GM23248 (cell line): ENCODE measurements around the gene FAM81A. TPM values are rescaled to one million over a fixed set of nuclear protein-coding genes. Genes with fewer than 3 reads are reported as not detected.

Source experiments
- DNase-seq: peaks from one replicate; pipeline ENCODE4 v3.0.0-alpha.2; 2015
- H2AFZ ChIP-seq: fragments of 200-600 bp; sonication (generic); 2 replicates; pipeline ENCODE4 v1.6.1; 2016; ENCODE audit warnings: antibody characterized with exemption
- H3F3A ChIP-seq: fragments of 200-600 bp; sonication (generic); 2 replicates; pipeline ENCODE4 v1.6.1; 2016; ENCODE audit warnings: mild to moderate bottlenecking, antibody characterized with exemption, mixed run types; ENCODE audit not compliant: insufficient read depth
- H3K27ac ChIP-seq: fragments of 200-600 bp; sonication (generic); 2 replicates; pipeline ENCODE4 v1.5.1; 2016; ENCODE audit warnings: mild to moderate bottlenecking
- H3K27me3 ChIP-seq: fragments of 200-600 bp; sonication (generic); replicated peaks from 2 replicates; pipeline ENCODE4 v1.6.1; 2016; ENCODE audit warnings: mild to moderate bottlenecking; ENCODE audit not compliant: insufficient read depth
- H3K36me3 ChIP-seq: fragments of 200-600 bp; sonication (generic); 2 replicates; pipeline ENCODE4 v1.6.1; 2016; ENCODE audit warnings: low read depth, mild to moderate bottlenecking
- H3K4me1 ChIP-seq: fragments of 200-600 bp; sonication (generic); 2 replicates; pipeline ENCODE4 v1.6.1; 2016; ENCODE audit warnings: mild to moderate bottlenecking; ENCODE audit not compliant: insufficient read depth
- H3K4me2 ChIP-seq: fragments of 200-600 bp; sonication (generic); one replicate; pipeline ENCODE4 v1.6.1; 2016; ENCODE audit warnings: mild to moderate bottlenecking; ENCODE audit not compliant: unreplicated experiment
- H3K4me3 ChIP-seq: fragments of 200-600 bp; sonication (generic); 2 replicates; pipeline ENCODE4 v1.5.1; 2016; ENCODE audit warnings: mild to moderate bottlenecking
- H3K79me2 ChIP-seq: fragments of 200-600 bp; sonication (generic); 2 replicates; pipeline ENCODE4 v1.6.1; 2016; ENCODE audit warnings: mild to moderate bottlenecking; ENCODE audit not compliant: insufficient read depth
- H3K9ac ChIP-seq: fragments of 200-600 bp; sonication (generic); 2 replicates; pipeline ENCODE4 v1.6.1; 2016; ENCODE audit warnings: mild to moderate bottlenecking
- H3K9me2 ChIP-seq: fragments of 200-600 bp; sonication (generic); 2 replicates; pipeline ENCODE4 v1.6.1; 2016; ENCODE audit warnings: mixed run types, mild to moderate bottlenecking, moderate library complexity; ENCODE audit not compliant: insufficient read depth
- H3K9me3 ChIP-seq: fragments of 200-600 bp; sonication (generic); one replicate; pipeline ENCODE4 v1.6.1; 2017; ENCODE audit warnings: low read depth
- H4K20me1 ChIP-seq: fragments of 200-600 bp; sonication (generic); 2 replicates; pipeline ENCODE4 v1.6.0; 2016; ENCODE audit not compliant: insufficient read depth
- EZH2 ChIP-seq: fragments of 200-600 bp; sonication (generic); IDR thresholded peaks from 2 replicates; pipeline ENCODE4 v1.6.1; 2018; ENCODE audit warnings: antibody characterized with exemption, mild to moderate bottlenecking; ENCODE audit not compliant: insufficient read depth, poor library complexity, severe bottlenecking
- EZH2phosphoT487 ChIP-seq: fragments of 200-600 bp; sonication (generic); IDR thresholded peaks from 2 replicates; pipeline ENCODE4 v1.6.1; 2018; ENCODE audit warnings: antibody characterized with exemption, moderate library complexity, mild to moderate bottlenecking, low read depth; ENCODE audit not compliant: insufficient read depth
- WGBS, 2 experiments: methylation state at CpG; one replicate each; pipeline ENCODE4 v1.1.6; 2015 to 2017; ENCODE audit warnings: low lambda C conversion rate in 2 of 2, low coverage in 1 of 2; ENCODE audit errors: missing lambda C conversion rate in 2 of 2; 5-methylcytosine and 5-hydroxymethylcytosine counted together
- in situ Hi-C: fragments of 300-500 bp; cut with MboI; formaldehyde crosslinking; loops from 2 replicates; pipeline ENCODE4 v1.15.0; 2020
- polyA plus RNA-seq: library from polyadenylated mRNA; unstranded; fragments of >200 nt; fragmentation: Nextera tagmentation; extraction: Ambion mirVana; gene quantifications from 2 replicates; pipeline ENCODE4 v1.2.1, GENCODE V29; 2016
- total RNA-seq: library from RNA; depleted of rRNA; stranded (reverse); fragments of >200 nt; shearing (Covaris generic); gene quantifications from 2 replicates; pipeline ENCODE4 v1.2.3, GENCODE V29; 2014

Gene FAM81A
- total and polyA plus RNA-seq, 2 experiments from 2014 or later = 0.26 to 0.32 TPM

DNA sequence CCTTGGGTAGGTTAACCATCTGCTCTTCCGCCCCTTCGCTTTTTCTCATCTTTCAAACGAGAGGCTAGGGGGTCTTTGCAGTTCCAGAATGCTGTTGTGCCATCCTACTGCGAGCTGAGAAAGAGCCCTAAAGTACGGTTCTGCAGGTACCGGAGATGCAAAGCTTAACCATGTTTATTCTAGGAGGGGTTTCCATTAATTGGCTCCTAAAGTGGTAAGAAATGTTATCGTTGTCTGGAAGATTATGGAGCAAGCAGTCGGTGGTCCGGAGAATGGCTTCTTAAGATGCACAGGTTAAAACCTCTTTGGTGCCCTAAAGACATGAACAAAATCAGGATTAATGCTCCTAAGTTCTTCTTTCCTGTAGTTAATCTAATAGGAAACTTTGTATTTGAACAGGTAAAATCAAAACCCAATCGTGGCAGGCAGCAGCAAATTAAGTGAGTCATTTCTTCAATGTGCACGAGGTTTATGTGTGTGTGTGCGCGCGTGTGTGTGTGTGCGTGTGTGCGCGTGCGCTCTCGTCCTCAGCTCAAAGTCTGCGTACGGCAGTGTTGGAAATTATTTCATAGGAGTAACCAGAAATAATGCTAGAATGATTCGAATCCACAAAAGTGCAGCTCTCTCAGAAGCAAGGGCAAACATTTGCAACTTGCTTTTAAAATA lies 772 bp downstream of the FAM81A start:
- peak overlapping the region; percentile 84 for H2AFZ ChIP-seq
- H4K20me1 ChIP-seq = no peaks in the 10 kb centered on the region
- H3K4me1 ChIP-seq = 0 out of 2 replicates have a peak, but pooled peaks cover 6% of the 10 kb centered on the region
- no peaks in the 10 kb centered on the region for H3K9me2 ChIP-seq
- H3K79me2 ChIP-seq = no peaks in the 10 kb centered on the region
- peaks cover 4% of the 10 kb centered on the region; the same call in 1 of the 2 replicates for H3F3A ChIP-seq
- TF ChIP-seq EZH2 (peak; percentile 45), EZH2phosphoT487 (no peak)
- no peak overlapping the region for H3K27ac ChIP-seq
- peak overlapping the region; percentile 72 for H3K4me3 ChIP-seq
- in situ Hi-C loops = no loop called here
- no peaks in the 10 kb centered on the region for H3K36me3 ChIP-seq
- no peaks in the 10 kb centered on the region for H3K9me3 ChIP-seq
- peaks cover 28% of the 10 kb centered on the region for H3K27me3 ChIP-seq
- peak overlapping the region; percentile 81 for H3K4me2 ChIP-seq
- peak; percentile 10 for DNase-seq
- no peak overlapping the region; the same call in 1 of the 2 replicates for H3K9ac ChIP-seq
- WGBS, 2 experiments = 44% methylated on average over 22 of the region's 22 CpGs

DNA sequence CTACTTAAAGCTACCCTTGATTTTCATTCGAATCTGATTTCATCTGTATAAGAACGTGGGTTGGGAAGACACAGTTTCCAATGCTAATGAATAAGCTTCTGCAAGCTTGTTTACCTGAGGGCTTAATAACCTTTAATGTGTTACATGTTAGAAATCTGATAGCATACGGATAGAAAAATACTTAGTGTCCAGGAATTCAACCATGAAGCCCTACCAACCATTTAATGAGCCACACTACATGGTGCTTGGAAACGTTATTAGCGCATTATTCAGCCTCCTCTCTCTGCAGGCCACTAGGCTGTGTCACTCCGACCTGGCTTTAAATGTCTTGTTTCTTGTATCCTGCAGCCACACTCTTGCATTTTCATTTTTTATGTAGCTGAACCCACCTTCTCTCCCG lies 1.6 kb downstream of the FAM81A start:
- H3F3A ChIP-seq = peaks cover 4% of the 10 kb centered on the region; the same call in 1 of the 2 replicates
- in situ Hi-C loops = no loop called here
- 59 to 61% methylated on average over 7 of the region's 7 CpGs for WGBS, 2 experiments
- 0 out of 2 replicates have a peak, but pooled peaks cover 6% of the 10 kb centered on the region for H3K4me1 ChIP-seq
- no peaks in the 10 kb centered on the region for H3K9me2 ChIP-seq
- H3K4me3 ChIP-seq = no peak overlapping the region
- H3K9me3 ChIP-seq = no peaks in the 10 kb centered on the region
- no peak overlapping the region for H3K4me2 ChIP-seq
- no peak for TF ChIP-seq EZH2phosphoT487
- TF ChIP-seq EZH2 = no peak
- H3K79me2 ChIP-seq = no peaks in the 10 kb centered on the region
- H3K27me3 ChIP-seq = peaks cover 28% of the 10 kb centered on the region
- no peaks in the 10 kb centered on the region for H3K36me3 ChIP-seq
- H3K27ac ChIP-seq = no peak overlapping the region
- no peak for DNase-seq
- H2AFZ ChIP-seq = no peak overlapping the region
- H4K20me1 ChIP-seq = no peaks in the 10 kb centered on the region
- H3K9ac ChIP-seq = no peak overlapping the region

DNA sequence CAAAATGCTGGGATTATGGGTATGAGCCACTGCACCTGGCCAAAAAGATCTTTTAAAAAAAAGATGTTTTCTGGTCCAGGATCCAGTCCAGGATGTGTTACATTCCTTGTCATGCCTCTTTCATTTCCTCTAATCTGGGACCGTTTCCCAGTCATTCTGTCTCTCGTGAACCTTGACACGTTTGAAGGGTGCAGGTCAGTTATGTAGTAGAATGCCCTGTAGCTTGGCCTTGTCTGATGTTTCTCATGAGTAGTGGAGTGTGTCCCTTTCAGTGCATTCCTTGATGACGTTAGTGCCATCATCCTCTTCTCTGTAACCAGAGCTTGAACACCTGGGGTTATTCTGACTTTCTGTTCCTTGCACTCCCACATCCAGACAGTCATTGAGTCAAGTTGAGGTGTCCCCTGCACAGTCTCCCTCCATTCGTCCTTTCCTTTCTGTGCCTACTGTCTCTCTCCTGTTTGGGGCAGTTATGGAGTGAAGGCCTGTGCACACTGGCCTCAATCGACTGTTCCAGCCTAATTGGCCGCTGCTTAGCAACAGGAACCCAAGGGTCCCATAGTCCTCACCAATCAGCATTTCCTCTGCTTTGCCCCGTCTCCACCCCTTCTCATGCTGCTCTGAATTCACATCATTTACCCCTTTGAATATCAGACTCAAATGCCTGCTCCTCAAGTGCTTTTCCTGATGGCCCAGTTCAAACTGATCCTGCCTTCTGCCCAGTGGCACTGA lies 5.5 kb downstream of the FAM81A start:
- Histone ChIP-seq H3K4me1 (no peaks in the 10 kb centered on the region), H3K9me2 (no peaks in the 10 kb centered on the region), H3K4me3 (no peak overlapping the region), H3K79me2 (no peaks in the 10 kb centered on the region), H3K4me2 (no peak overlapping the region), H3K36me3 (no peaks in the 10 kb centered on the region), H2AFZ (no peak overlapping the region), H3K27ac (no peak overlapping the region), H3K27me3 (no peaks in the 10 kb centered on the region; the same call in 1 of the 2 replicates), H4K20me1 (no peaks in the 10 kb centered on the region), H3F3A (peaks cover 2% of the 10 kb centered on the region; the same call in 1 of the 2 replicates), H3K9ac (no peak overlapping the region), H3K9me3 (no peaks in the 10 kb centered on the region)
- TF ChIP-seq EZH2phosphoT487 (no peak), EZH2 (no peak)
- WGBS, 2 experiments = 70 to 76% methylated on average over 8 of the region's 8 CpGs
- in situ Hi-C loops = no loop called here
- no peak for DNase-seq

DNA sequence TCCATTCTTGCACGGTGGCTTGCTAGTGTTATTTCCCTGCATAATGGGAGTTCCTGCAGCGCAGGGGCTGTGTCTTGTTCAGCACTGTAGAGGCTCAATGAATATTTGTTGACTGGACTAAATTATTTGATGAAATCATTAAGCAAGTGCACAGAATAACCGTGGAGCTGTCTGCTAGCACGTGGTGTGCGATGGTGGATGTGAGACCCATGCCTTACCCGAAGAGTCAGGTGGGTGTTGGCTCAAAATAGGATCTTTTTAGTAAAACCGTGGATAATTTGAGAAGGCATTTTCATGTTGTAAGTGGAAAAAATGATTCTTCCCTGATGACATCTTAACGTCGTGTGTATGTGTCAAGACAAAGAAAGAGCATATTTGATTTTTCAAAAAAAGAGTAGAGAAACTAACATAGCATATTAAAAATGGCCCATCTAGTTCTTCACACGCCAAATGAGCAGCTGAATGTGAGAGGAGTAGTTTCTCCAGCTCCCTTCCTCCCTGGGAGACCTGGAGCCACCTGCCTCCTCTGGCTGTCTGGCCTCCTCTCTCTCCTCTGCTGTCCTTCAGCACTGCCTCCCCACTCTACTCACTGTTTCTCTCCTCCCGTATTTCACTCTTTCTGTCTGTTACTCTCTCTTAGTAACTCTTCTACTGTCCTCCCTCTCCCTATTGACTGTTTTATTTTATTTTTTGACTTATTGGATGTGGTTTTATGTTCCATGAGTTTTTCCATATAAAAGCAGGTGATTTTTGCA lies 6.3 kb downstream of the FAM81A start:
- no peak for DNase-seq
- 67% methylated on average over 11 of the region's 11 CpGs for WGBS, 2 experiments
- in situ Hi-C loops = no loop called here

More for the DNA sequence above, 6.3 kb downstream of the FAM81A start:
- Histone ChIP-seq H3K36me3 (no peaks in the 10 kb centered on the region), H3F3A (no peaks in the 10 kb centered on the region), H2AFZ (no peak overlapping the region), H3K27me3 (no peaks in the 10 kb centered on the region; the same call in 1 of the 2 replicates), H3K4me1 (no peaks in the 10 kb centered on the region), H4K20me1 (no peaks in the 10 kb centered on the region), H3K4me3 (no peak overlapping the region), H3K27ac (no peak overlapping the region), H3K4me2 (no peak overlapping the region), H3K9ac (no peak overlapping the region), H3K9me3 (no peaks in the 10 kb centered on the region), H3K9me2 (no peaks in the 10 kb centered on the region), H3K79me2 (no peaks in the 10 kb centered on the region)
- no peak for TF ChIP-seq EZH2phosphoT487
- no peak for TF ChIP-seq EZH2
